NK-92 (cell line): ENCODE measurements around the gene RHBDD1.

Experiments used
- DNase-seq: peaks from one replicate; lab custom pipeline; 2025; ENCODE audit not compliant: unreplicated experiment; lab: John Stamatoyannopoulos, UW

RHBDD1 gene

DNA sequence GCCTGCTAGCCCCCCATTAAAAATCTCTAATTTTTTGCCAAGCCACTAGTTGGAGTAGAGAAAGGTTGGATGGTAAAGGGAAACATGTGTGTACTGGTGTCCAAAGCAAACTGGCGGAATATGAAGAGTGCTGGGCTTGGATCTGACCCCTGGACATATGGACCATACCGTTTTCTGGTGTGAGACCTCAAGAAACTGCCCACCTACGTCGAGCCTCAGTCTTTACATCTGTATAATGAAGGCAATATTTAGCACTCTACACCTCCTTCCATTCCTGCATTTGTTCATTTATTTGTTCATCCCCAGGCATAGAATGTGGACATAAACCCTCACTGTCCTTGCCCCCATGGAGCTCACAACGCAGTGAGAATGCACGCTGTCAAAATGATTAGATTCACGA, 142.4 kb downstream of the RHBDD1 start:
- DNase-seq, result no peak

DNA sequence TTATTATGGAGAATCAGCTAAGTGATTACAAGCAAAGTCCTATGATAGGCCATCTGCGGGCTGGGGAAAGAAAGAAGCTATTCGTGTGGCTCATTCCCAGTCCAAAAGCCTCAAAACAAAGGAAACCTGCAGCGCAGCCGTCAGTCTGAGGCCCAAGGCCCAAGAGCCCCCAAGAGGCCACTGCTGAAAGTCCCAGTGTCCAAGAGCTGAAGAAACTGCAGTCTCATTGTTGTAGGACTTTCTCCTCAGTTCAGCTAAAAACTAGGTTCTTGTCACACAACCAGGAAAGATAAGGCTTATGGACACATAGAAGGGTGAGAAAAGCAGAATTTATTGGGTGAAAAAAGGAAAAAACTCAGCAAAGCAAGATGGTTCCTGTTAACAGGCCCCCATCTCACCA, 143.2 kb downstream of the RHBDD1 start:
- DNase-seq, result no peak

DNA sequence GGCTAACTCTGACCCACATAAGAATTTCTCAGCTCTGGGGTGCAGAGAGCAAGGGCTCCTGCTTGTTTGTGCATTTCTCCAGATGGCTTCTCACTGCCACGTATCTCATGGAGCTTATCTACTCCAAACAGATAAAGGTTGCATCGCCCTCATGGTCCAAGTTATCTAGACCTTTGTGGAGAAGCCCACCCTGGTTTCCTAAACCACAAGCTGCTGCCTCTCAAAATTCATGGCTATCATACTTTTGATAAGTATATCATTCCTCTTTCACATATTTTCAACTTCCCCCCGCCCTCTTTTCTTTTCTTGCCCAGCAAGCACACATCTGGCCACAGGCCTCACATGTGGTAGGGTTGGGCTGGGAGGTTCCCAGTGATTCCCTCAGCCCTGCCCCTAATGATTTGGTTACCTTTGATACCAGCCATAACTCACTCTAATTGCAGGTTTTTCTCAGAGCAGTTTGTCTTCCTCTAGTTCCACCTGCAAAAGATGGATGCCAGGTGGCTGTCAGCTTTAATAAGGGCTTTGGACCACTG, 146.0 kb downstream of the RHBDD1 start:
- no peak for DNase-seq

DNA sequence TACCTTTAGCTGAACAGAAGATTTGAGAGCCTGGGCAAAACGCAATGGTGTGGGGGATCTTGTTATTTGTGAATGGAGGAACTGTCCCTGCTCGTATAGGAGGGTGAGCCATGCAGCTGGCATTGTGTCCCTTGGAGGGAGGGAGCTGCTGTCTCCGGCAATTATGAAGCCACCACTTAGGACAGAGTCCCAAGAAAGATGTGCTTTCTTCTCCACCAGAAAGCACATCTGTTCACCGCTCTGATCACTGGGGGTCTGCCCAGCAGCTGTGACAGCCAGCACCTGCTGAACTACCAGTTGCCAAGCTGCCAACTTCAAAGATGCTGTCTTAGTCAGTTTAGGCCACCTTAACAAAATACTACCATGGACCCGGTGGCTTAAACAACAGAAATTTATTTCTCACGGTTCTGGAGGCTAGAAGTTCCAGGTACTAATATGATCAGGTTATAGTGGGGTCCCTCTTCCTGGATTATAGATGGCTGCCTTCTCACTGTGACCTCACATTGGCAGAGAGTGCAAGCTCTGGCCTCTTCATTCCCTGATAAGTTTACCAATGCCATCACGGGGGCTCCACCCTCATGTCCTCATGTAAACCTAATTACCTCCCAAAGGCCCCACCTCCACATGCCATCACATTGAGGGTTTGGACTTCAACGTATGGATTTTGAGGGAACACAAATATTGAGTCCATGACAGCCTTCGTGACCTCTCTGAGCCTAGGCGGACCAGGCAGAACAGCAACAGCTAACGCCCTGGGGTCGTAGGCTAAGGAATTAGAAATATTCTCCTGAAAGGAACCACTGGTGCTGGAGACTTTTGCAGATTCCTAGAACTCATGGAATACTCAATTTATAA, 148.3 kb downstream of the RHBDD1 start:
- DNase-seq, result no peak

DNA sequence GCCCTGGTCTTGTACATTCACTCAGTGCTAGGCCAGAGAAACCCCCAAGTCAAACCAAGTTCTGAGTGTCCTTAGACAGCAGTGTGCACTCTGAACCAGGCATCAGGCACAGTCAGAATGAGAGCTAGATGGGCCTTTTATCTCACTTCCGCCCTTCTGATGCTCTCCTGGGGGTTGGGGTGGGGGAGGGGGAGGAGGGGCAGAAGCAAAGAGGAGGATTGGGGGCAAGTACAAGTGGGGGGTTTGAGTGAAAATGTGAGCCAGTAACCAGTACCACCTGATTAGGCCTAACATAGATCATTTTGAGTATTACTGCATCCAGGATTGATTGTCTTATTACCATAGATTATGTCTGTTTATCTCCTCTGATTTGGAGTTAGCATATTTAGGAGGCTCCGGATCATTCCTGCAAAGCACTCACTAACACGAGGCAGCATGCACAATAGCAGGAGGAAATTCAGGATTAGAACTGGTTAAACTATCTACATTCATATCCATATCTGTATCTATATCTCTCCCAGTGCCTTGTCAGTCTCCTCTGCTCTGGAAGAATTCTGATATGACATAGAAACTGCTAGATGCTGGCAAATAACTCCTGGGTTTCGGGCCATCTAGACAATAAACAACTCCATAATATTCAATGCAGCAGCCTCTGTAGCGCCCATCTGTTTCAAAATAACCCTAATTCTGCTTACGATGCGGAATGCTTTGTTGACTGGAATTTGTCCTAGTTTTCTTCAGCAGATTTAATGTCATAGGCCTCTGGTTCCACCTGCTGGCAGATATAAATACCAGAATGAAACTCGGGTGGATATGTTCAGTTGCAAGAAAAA, 149.1 kb downstream of the RHBDD1 start:
- DNase-seq, result no peak

DNA sequence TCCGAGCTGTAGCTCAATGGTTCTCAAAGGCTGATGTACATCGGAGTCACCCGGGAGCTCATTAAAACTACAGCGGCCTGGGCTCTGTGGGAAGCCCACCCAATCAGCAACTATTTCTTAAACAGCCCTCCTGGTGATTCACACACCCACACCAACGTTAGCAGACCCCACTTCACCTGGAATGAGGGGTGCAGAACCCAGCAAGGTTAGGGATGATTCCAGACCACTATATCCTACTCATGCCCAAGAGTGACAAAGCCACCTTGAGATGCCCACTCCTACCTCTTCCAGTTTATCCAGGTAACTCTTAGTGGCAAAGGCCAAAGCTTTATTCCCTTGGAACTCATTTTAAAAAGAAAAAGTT, 149.7 kb downstream of the RHBDD1 start:
- no peak for DNase-seq

DNA sequence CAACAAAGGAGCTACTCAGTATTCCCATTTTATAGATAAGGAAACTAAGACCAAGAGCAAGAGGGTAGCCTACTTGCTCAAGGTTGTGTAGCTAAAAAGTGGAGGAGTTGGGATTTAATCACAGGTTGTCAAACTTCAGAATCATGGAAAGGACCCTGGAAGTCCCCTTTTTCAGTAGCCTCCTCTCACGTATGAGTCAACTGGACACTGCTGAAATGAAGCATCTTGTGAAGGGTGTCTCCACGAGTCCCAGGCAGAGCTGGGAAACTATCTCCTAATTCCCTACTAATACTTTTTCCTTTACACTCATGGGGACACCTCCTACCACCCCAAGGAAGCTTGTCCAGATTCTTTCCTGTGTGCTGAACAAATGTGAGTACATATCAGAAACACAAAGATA, 155.8 kb downstream of the RHBDD1 start:
- DNase-seq, result no peak

DNA sequence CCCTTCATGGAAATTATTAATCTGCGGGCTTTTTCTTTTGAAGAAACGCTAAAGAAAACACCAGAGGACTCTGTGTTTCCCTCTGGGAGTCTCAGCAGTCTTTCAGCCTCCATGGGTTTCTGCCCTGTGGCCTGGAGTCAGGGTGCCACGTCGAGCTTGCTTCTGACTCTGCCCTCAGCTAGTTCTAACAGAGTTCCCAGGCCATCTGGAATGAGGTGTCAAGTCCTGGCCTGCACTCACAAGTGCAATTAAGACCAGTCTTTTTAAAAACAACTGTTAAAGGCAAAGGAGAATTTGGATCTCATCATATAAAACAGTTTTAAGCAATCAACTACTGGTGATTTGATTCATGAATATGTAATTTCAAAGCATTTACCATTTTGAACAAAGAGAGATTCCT, 157.3 kb downstream of the RHBDD1 start:
- no peak for DNase-seq

DNA sequence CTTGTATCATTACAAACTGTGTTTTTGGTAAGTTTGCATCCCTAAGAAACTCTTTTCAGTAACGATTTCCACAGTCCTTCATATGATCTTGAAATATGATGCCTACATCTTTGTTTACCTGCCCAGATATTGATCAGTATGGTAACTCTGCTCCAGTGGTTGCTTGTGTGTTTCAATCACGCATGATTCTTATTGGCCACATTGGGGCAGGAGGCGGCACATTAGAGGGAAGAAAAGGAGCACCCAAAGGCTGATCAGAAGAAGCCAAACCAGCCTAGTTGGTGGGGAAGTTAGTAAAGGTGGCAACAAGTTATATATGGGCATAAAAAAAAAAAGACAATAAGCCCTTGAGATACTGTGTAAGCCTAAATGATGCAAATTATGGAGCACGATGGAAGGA, 158.9 kb downstream of the RHBDD1 start:
- DNase-seq, result no peak

DNA sequence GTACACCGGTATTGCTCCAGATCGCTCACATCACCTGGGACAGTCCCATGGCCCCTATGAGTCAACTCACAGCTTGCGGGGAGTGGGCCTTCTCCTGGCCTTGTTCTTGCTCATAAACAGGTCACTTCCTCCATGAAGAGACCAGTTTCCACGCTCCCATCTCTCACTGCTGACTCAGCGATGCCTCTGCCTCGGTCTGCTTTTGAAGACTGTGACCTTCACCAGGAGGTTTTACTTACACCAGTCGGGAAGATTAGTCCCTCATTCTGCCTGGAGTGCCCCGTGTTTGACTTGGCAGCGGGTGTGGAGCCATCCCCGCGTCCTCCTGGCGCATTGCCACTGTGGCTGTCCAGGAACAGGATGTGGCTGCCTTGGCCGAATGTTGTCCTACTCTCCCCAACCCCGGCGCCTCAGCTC, 159.8 kb downstream of the RHBDD1 start:
- DNase-seq, result no peak

DNA sequence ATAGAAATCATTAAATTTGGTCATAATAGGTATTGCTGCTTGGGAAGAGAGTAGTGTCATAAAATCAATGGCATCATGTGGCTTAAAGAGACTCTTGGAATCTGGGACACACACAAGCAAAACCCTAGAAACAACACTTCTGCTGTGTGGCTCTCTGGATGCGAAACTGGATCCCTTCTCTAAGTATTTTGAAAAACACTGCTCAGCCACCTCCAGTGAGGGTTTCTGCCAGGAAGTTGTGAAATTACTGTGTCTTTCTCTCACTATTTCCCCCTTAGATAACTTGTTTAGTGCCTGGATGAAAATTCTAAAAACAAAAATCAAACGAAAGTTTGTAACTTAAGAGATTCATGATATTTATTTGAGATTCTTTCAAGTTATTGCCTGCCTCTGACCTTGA, 163.8 kb downstream of the RHBDD1 start:
- DNase-seq, result no peak

DNA sequence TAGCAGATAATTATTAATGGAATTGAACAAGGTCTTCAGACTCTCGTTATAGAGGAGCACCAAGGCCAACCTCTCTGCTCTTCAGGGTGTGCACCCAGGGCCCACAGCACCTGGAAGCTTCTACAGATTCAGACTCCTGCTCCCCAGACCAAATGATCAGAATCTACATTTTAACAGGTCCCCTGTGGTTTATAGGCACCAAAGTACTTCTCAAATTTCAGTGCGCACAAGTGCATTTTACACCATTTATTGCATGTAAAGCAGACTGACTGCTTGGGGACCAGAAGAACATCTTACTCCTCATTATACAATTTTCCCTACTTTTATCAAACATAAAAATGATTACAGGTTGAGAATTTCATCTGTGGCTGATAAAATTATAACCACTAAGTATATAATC, 164.3 kb downstream of the RHBDD1 start:
- no peak for DNase-seq

DNA sequence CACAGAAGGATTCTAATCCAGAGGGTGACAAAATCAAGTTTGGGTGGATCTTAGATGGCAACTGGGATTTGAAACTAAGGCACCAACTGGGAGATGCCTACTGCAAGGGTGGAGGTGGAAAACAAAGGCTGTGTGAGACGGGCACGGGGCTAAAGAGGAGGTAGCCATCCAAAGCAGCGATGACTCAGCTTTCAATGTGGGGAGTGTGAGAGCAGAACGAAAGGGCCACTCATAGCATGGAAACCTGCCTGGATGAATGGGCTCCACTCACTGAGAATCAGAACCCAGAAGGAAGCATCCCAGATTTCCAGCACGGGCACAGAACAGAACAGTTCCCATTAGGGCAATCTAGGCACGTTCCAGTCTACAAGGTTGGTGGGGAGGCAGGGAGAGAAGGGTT, 168.6 kb downstream of the RHBDD1 start:
- DNase-seq, result no peak

DNA sequence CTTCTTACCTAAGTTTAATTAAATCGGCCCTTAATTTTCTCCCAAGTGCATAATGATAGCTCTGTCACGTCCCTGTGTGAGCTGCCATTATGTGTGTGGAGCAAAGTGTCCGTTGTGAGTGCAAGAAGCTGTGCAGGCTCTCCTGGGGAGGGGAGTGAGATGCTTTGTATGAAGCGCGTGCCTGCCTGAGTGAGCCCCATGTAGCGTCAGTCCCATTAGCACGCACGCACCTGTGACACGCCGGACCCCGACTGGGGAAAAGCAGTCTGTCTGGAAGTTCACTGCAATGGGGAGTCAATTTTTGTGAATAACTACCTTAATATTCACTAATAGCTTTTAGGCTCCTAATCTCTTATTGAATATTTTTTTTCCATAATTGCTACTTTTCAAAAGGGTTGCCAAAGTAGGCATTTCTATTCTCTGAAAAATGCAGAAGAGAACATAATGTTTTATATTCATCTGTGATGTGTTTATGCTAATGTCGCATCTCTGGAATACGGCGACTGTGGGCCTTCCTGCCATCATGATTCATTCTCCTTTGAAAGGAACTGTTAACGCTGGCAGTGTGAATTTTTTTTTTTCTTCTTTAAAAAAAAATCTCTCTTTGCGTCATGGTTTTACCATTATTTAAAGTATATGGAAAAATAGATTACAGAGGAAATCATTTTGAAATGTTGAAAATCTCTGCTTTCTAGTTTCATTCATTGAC, 170.5 kb downstream of the RHBDD1 start:
- DNase-seq, result no peak

DNA sequence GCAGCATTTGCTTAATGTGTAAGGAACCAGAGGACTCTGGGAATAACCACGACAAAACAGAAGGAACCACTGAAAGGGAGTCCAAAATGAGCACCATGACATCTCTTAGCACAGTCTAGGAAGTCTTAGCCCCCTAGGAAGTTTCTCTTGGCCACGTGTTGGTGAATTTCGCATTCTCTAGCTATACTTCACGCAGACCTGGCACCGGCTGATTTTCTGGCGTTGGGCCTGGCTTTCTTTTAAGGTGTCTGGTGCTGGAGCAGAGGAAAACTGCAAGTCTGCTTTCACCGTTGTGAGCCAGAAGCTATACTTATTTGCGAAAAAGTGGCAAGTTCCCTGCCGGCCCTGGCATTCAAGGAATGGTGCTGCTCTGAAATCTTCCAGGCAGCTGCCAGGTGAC, 171.3 kb downstream of the RHBDD1 start:
- no peak for DNase-seq

DNA sequence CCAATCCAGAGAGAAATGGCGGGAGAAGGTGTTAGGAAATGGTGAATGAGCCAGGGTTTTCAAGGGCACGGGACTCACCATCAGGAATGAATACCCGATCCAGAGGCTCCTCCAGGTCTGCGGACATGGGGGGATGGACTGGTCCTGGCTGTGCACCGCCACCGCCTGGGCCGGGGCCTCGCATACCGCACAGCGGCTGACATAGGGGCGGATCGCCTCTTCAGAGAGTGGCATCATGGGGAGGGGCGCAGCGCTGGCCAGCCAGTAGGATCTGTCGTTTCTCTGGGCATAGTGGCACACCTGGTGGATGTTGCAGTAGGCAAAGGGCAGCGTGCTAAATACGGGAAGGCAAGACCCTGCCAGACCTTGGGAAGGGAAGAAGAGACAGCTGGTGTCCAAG, 172.1 kb downstream of the RHBDD1 start:
- DNase-seq, result no peak

DNA sequence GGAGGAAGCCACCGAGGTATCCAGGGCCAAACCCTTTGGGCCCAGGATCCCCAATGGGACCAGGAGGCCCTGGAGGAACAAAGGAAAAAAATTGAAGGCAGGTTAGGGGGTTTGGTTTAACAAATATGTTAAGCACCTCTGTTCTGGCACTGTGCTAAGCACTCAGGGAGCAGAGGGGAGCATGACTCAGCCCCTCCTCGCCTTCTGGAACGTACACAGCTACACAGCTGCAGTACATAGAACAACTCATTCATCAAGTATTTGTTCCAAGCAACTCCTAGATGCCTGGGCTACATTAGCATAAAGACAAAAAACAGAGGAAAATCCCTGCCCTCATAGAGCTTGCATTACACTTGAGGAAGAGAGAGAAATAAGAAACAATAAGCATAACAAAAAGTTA, 174.6 kb downstream of the RHBDD1 start:
- DNase-seq, result no peak

DNA sequence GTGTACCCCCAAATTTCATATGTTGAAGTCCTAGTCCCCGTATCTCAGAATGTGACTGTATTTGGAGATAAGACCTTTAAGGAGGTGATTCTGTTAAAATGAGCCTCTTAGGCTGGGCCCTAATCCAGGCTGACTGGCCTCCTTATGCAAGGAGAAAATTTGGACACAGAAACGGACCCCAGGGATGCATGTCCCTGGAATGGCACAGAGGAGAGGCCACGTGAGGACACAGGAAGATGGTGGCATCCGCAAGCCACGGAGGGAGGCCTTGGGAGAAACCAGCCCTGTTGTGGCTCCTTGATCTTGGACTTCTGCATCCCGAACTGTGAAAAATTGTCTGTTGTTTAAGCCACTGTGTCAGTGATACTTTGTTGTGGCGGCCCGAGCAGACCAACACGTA, 177.5 kb downstream of the RHBDD1 start:
- no peak for DNase-seq

DNA sequence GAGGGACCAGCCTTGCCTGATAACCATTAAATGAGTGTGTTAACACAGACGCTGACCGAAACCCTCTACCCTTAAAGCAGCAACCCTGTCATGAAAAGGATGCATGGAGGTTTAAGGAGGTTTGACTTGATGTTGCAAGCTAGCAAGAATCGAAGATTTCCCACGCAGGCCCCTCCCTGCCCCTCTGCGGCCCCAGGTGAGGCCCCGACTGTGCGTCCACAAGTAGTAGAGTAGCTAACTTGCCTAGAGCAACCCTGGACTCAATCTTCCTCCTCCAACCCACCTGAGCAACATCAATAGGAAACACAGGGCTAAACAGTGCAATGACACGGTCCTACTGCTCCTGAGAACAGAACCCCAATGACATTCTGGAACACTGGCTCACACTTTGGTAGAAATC, 178.0 kb downstream of the RHBDD1 start:
- DNase-seq, result no peak

DNA sequence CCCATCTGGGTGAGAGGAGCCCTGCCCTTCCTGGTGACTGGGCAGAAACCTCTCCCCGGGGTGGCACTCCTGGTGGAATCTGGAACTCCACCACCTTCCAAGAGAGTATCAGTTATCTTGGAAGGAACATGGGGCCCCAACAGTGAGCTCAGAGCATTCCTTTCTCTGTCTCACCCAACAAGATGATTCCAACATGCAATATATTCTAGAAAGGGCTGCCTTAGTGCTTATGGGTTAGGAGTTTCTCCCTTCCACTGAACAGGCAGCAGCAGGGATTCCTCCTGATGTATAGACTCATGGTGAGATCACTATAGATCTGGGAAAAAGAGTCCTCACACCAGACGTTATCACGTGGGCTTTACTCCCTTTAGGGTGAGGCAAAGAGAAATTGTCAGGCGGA, 181.0 kb downstream of the RHBDD1 start:
- no peak for DNase-seq

DNA sequence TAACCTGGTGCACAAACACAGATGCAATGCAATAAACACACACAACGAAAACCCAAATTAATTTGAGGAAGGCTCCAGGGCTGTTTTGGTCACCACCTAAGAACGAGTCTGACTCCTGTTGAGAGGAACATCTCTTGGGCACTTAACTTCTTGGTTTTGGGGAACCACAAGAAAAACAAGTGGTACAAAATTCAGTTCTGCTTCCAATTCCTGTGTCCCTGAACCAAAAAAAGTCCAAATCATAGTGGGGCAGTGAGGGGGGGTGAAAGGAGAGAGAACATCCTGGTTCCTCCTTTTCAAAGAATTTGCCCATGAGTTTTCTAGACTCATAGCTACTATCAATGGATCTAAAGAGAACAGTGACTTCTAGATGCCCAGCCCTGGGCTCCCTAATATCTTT, 184.6 kb downstream of the RHBDD1 start:
- DNase-seq, result no peak

DNA sequence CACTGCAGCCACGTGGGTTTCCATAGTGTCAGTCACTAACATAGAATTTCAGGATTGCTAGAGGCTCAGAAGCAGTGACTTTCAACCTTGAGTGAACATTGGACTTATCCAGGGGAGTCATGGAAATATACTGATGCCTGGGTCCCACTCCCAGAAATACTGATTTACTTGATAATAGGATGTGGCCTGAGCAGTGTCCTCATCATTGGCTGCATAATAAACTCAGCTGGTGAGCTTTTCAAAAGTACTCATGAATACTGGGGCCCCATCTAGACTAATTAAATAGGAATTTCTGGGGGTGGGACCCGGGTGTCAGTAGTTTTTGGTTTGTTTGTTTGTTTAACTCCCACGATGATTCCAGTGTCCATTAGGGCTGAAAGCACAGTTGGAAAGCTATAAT, 186.8 kb downstream of the RHBDD1 start:
- no peak for DNase-seq
